Heart left ventricle (tissue), 16 donors: Measurements from ENCODE around the gene RLN1. TPM values are rescaled to one million over a fixed set of nuclear protein-coding genes. Genes with fewer than 3 reads are reported as not detected.
"Not testable (repeated sequence)": the region's sequence is repeated elsewhere in the genome, so short reads cannot be mapped to it uniquely, and the experiment has no call there.

Experiments used
- ATAC-seq, 4 donors: fragments of 200-7000 bp; cut with Tn5 transposase; one replicate each; pipeline ENCODE4 v1.9.1; 2020 to 2022; ENCODE audit warnings: moderate library complexity in 4 of 4, mild to moderate bottlenecking in 3 of 4, moderate number of reproducible peaks in 1 of 4
- DNase-seq, 5 donors: peaks; one replicate each; pipeline ENCODE4 v3.0.0-alpha.2; 2020
- H3K27ac ChIP-seq, 12 donors: fragments of 200-600 bp; sonication (generic) in 4 of 12; one replicate each; pipeline versions ENCODE4 v1.5.0 to v1.8.0; 2016 to 2022; ENCODE audit warnings: mild to moderate bottlenecking in 2 of 12
- H3K27me3 ChIP-seq, 9 donors: fragments of 200-600 bp; sonication (generic) in 2 of 9; one replicate each; pipeline versions ENCODE4 v1.5.1 to v1.8.0; 2016 to 2022; ENCODE audit warnings: mild to moderate bottlenecking in 3 of 9
- H3K36me3 ChIP-seq, 9 donors: fragments of 200-600 bp; sonication (generic) in 2 of 9; one replicate each; pipeline versions ENCODE4 v1.5.0 to v1.8.0; 2018 to 2022; ENCODE audit warnings: mild to moderate bottlenecking in 2 of 9
- H3K4me1 ChIP-seq, 12 donors: fragments of 200-600 bp; sonication (generic) in 4 of 12; one replicate each; pipeline versions ENCODE4 v1.5.0 to v1.8.0; 2016 to 2022; ENCODE audit warnings: mild to moderate bottlenecking in 3 of 12
- H3K4me3 ChIP-seq, 12 donors: fragments of 200-600 bp; sonication (generic) in 4 of 12; one replicate each; pipeline versions ENCODE4 v1.5.0 to v1.8.0; 2017 to 2022; ENCODE audit warnings: mild to moderate bottlenecking in 9 of 12, moderate library complexity in 4 of 12
- H3K9me3 ChIP-seq, 12 donors: fragments of 200-600 bp; sonication (generic) in 4 of 12; one replicate each; pipeline versions ENCODE4 v1.5.0 to v1.8.0; 2016 to 2022; ENCODE audit warnings: mild to moderate bottlenecking in 1 of 12
- CTCF ChIP-seq, 12 donors: fragments of 200-600 bp; sonication (generic) in 4 of 12; IDR thresholded peaks; one replicate each; pipeline versions ENCODE4 v1.5.0 to v1.8.0; 2018 to 2022; ENCODE audit warnings: antibody characterized with exemption in 12 of 12, mild to moderate bottlenecking in 5 of 12
- POLR2A ChIP-seq, 2 donors: fragments of 450-650 bp; IDR thresholded peaks; one replicate each; pipeline ENCODE4 v1.6.1; 2017; ENCODE audit warnings: antibody characterized with exemption in 2 of 2, mild to moderate bottlenecking in 2 of 2, moderate library complexity in 2 of 2
- WGBS, 4 donors: extraction: QIAGEN DNeasy Blood & Tissue Kit in 2 of 4; methylation state at CpG; one replicate each; pipeline versions ENCODE4 v1.1.5 to v1.1.7; 2013 to 2018; 5-methylcytosine and 5-hydroxymethylcytosine counted together
- intact Hi-C, 10 donors: fragments of 100-400 bp; cut with DNase I; formaldehyde crosslinking; loops; one replicate each; pipeline versions ENCODE4 v1.11.1 to v1.14.2; 2022
- polyA plus RNA-seq, 2 donors: library from polyadenylated mRNA; stranded (reverse); fragments of 200-250 nt; gene quantifications; one replicate each; pipeline ENCODE4 v1.2.3, GENCODE V29; 2013
- total RNA-seq, 9 donors: library from RNA; depleted of rRNA in 2 of 9; stranded (reverse); fragments of >200 nt in 2 of 9; fragmentation: NEBNext Ultra II Directional in 3 of 9; extraction: Animal tissue kit (Norgen Biotek cat#: 25700) in 3 of 9; gene quantifications; one replicate each; pipeline versions ENCODE4 v1.1.0 to v1.2.4, GENCODE V29; 2016 to 2023
- donor health status: ischemic (EF 13 %, LVEDD 7.1; RV severe dilation, severe dysfunction).
- donor health status: healthy with polysubstance abuse.
- donor health status: DM: no; HTN: yes; CAD: no.
- donor health status: DM: no; HTN: no; CAD: no.
- donor health status: ischemic (EF 25% LVEDD 6.9; RV normal size, moderate dysfunction).
- donor health status: ischemic (EF 25% LVEDD 5.7; RV mildly dilated, moderate dysfunction).
- donor health status: healthy.
- donor health status: DM: yes; HTN: yes; CAD: no.
- donor health status: ischemic (EF 35%, LVEDD 5.7; RV mildly dilated, moderate dysfunction).
- donor health status: nonischemic (EF 11% LVEDD 7.7; RV severe dilation, severe dysfunction).
- donor health status: DM: yes; HTN: yes; CAD: no.
- donor health status: PGD.
- donor health status: ischemic (EF 29% LVEDD 5.4; RV normal size, mild dysfunction).
- donor health status: nonischemic (EF 23%, LVEDD 6.1; RV moderate dilation, normal function).

The RLN1 gene
- total and polyA plus RNA-seq, 11 donors = 0.18 to 0.40 (median 0.28) TPM; not detected in 8

- Histone ChIP-seq H3K36me3 (no peaks in the 10 kb centered on the region), H3K27me3 (no peaks in the 10 kb centered on the region), H3K4me1 (no peaks in the 10 kb centered on the region), H3K9me3 (peaks cover 0 to 36% (median 12%) of the 10 kb centered on the region in 12 donors), H3K4me3 (no peak overlapping the region), H3K27ac (no peak overlapping the region)
- ATAC-seq (no peak), DNase-seq (no peak)
- no peak for TF ChIP-seq POLR2A (IDR thresholded peaks at IDR 0.05)
- TF ChIP-seq CTCF (IDR thresholded peaks at IDR 0.05) = no peak
- intact Hi-C loops = no loop called here
- 52 to 62% (median 59%) methylated on average over 4 of the region's 4 CpGs for WGBS, 4 donors
Measured at GRCh38 chr9:5315187-5315923, 24.3 kb downstream of the RLN1 start.

- Histone ChIP-seq H3K36me3 (no peaks in the 10 kb centered on the region), H3K27ac (no peak overlapping the region), H3K9me3 (peaks cover 0 to 20% (median 10%) of the 10 kb centered on the region in 12 donors), H3K4me3 (no peak overlapping the region), H3K27me3 (peaks cover 0 to 3% (median 0%) of the 10 kb centered on the region in 9 donors), H3K4me1 (no peaks in the 10 kb centered on the region)
- no peak for ATAC-seq
- intact Hi-C loops = no loop called here
- TF ChIP-seq POLR2A (IDR thresholded peaks at IDR 0.05) (no peak), CTCF (IDR thresholded peaks at IDR 0.05) (no peak)
- DNase-seq = no peak
Measured at GRCh38 chr9:5310851-5311250, 28.8 kb downstream of the RLN1 start.

GRCh38 chr9:5305741-5306140 lies 33.9 kb downstream of the RLN1 start:
- DNase-seq = no peak
- WGBS, 4 donors = 75 to 85% (median 76%) methylated on average over 2 of the region's 2 CpGs
- ATAC-seq = no peak

GRCh38 chr9:5303840-5304795 lies 35.6 kb downstream of the RLN1 start, which contains the start of gene RLN2:
Gene RLN2, minus strand, starts transcription at chr9:5304716. Its CDS starts 136 bp downstream, at chr9:5304580.
- H3K4me1 ChIP-seq, H3K27ac ChIP-seq, H3K9me3 ChIP-seq, intact Hi-C loops, H3K27me3 ChIP-seq, DNase-seq, H3K36me3 ChIP-seq: not testable (repeated sequence)
- 27 to 64% (median 35%) methylated on average over 6 to 15 of the region's 50 CpGs for WGBS, 4 donors
- H3K4me3 ChIP-seq = peak within 1 kb of the TSS in 6 of 12 donors; percentile 10 to 26 (median 16)
- ATAC-seq = peak; percentile 100

More at GRCh38 chr9:5305741-5306140, 33.9 kb downstream of the RLN1 start:
- Histone ChIP-seq H3K4me1 (peaks cover 0 to 3% (median 0%) of the 10 kb centered on the region in 12 donors), H3K36me3 (no peaks in the 10 kb centered on the region), H3K9me3 (no peaks in the 10 kb centered on the region), H3K27ac (no peak overlapping the region), H3K27me3 (peaks cover 0 to 3% (median 0%) of the 10 kb centered on the region in 9 donors), H3K4me3 (no peak overlapping the region)
- TF ChIP-seq POLR2A (IDR thresholded peaks at IDR 0.05) (no peak), CTCF (IDR thresholded peaks at IDR 0.05) (no peak)
- intact Hi-C loops = no loop called here
